Nephron progenitor cell (in vitro differentiated cells): Measurements from ENCODE around the gene CITED4.

ENCODE experiments used
- DNase-seq: peaks from one replicate; pipeline ENCODE4 v3.0.0; 2021
- H3K27ac Mint-ChIP-seq: 2 replicates; pipeline ENCODE4 v1.8.0; 2021; ENCODE audit warnings: mild to moderate bottlenecking, moderate library complexity, mixed read lengths
- H3K27me3 Mint-ChIP-seq: 2 replicates; pipeline ENCODE4 v1.8.0; 2021; ENCODE audit warnings: mild to moderate bottlenecking, low read depth, mixed read lengths; ENCODE audit not compliant: poor library complexity
- H3K36me3 Mint-ChIP-seq: 2 replicates; pipeline ENCODE4 v1.8.0; 2021; ENCODE audit warnings: low read depth, mixed read lengths
- H3K4me1 Mint-ChIP-seq: 2 replicates; pipeline ENCODE4 v1.8.0; 2021; ENCODE audit warnings: mixed read lengths
- H3K4me3 Mint-ChIP-seq: 2 replicates; pipeline ENCODE4 v1.8.0; 2021; ENCODE audit warnings: mild to moderate bottlenecking, moderate library complexity, mixed read lengths
- H3K9me3 Mint-ChIP-seq: 2 replicates; pipeline ENCODE4 v1.8.0; 2021; ENCODE audit warnings: mild to moderate bottlenecking, moderate library complexity, mixed read lengths
- CTCF ChIP-seq: fragments of 200-600 bp; sonication (generic); IDR thresholded peaks from 2 replicates; pipeline ENCODE4 v1.5.0; 2021; ENCODE audit warnings: antibody characterized with exemption

CITED4 gene

DNA sequence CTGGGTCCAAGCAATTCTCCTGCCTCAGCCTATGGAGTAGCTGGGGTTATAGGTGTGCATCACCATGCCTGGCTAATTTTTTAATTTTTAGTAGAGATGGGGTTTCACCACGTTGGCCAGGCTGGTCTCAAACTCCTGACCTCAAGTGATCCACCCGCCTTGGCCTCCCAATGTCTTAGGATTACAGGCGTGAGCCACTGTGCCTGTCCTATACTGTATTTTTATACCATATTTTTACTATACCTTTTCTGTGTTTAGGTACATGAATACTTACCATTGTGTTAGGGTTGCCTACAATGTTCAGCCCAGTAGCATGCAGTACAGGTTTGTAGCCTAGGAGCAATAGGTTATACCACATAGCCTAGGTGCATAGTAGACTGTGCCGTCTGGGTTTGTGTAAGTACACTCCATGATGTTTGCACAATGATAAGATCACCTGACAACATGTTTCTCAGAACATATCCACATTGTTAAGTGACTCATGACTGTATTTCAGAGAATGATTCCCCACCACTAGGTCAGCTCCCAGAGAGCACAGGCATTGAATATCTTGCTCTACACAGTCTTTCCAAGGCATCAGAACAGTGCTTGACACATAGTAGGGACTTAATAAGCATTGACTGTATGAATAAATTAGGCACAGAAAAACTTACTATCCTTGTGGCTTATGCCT, 6.0 kb upstream of the CITED4 start:
- H3K27me3 Mint-ChIP-seq = peaks cover 11% of the 10 kb centered on the region
- peaks cover 10% of the 10 kb centered on the region for H3K4me1 Mint-ChIP-seq
- no peak overlapping the region for H3K27ac Mint-ChIP-seq
- no peak for TF ChIP-seq CTCF
- DNase-seq = no peak
- H3K4me3 Mint-ChIP-seq = no peak overlapping the region
- H3K9me3 Mint-ChIP-seq = no peaks in the 10 kb centered on the region
- no peaks in the 10 kb centered on the region for H3K36me3 Mint-ChIP-seq

DNA sequence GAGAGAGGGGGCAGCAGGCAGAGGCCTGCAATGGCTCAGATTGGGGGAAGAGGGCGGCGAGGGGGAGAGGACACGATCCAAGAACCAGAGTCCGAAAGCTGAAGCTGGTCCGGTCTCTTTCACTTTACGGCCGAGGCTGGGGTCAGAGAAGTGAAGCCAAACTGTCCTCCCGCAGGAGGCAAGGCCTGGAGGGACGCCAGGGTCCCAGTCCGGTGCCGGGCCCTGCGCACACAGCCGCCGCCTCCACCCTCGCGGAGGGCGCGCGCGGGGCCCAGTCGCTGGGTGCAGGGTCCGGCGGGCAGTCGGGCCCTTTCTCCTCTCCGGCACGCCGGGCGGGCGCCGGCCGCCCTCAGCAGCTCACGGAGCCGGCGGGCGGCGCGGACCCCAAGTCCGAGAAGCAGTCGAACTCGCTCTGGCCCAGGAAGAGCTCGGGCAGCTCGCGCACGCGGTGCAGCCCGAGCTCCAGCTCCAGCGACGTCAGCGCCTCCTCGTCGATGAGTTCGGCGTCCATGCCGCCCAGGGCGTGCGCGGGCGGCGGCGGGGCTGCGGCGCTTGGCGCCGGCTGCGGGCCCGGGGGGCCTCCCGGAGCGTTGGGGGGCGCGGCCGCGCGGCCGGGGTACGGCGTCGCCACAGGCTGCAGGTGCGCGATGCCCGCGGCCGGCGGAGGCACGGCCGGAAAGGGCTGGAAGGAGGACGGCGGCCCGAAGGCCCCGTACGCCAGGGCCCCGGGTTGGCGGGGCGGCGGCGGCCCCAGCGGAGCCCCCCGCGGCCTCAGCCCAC, 749 bp downstream of the CITED4 start:
- Mint-ChIP-seq H3K4me1 (peaks cover 32% of the 10 kb centered on the region), H3K27ac (no peak overlapping the region), H3K27me3 (peaks cover 40% of the 10 kb centered on the region), H3K9me3 (no peaks in the 10 kb centered on the region), H3K4me3 (peak overlapping the region; percentile 85), H3K36me3 (no peaks in the 10 kb centered on the region)
- TF ChIP-seq CTCF = no peak
- peak; percentile 54 for DNase-seq

GRCh38 chr1:40860706-40861223, 1.4 kb downstream of the CITED4 start:
- H3K4me3 Mint-ChIP-seq = peak overlapping the region; percentile 85
- TF ChIP-seq CTCF = no peak
- no peaks in the 10 kb centered on the region for H3K9me3 Mint-ChIP-seq
- no peaks in the 10 kb centered on the region for H3K36me3 Mint-ChIP-seq
- peaks cover 32% of the 10 kb centered on the region for H3K4me1 Mint-ChIP-seq
- DNase-seq = no peak
- H3K27me3 Mint-ChIP-seq = peaks cover 40% of the 10 kb centered on the region
- no peak overlapping the region for H3K27ac Mint-ChIP-seq

DNA sequence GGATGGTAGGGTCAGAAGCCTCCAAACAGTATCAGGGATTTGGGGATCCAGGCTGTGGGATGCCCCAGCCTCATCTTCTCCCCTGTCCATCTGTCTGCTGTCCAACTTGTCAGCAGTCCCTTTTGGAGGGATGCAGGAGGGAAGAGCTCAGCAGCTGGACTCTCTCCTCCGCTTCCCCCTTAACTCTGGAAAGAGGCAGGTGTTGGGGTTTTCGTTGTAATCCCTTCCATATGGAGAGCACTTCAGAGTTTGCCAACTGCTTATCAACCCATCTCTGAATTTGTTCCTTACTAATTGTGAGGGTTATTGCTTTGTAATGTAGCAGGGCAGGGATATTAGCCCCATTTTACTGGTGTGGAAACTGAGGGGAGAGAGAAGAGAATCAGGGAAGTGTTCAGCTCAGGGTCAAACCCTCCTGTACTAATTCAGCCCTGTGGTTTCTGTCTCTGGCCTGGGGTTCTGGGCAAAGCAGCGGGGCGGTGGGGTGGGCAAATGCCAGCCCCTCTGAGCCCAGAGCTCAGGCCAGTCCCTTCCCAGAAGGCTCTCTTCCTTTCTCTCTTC, 3.2 kb downstream of the CITED4 start:
- H3K36me3 Mint-ChIP-seq = no peaks in the 10 kb centered on the region
- no peak for TF ChIP-seq CTCF
- no peak overlapping the region for H3K4me3 Mint-ChIP-seq
- no peak overlapping the region for H3K27ac Mint-ChIP-seq
- H3K4me1 Mint-ChIP-seq = peaks cover 28% of the 10 kb centered on the region
- no peak for DNase-seq
- no peaks in the 10 kb centered on the region for H3K9me3 Mint-ChIP-seq
- H3K27me3 Mint-ChIP-seq = peaks cover 40% of the 10 kb centered on the region

- Mint-ChIP-seq H3K4me1 (peaks cover 20% of the 10 kb centered on the region), H3K9me3 (no peaks in the 10 kb centered on the region), H3K27me3 (peaks cover 40% of the 10 kb centered on the region), H3K27ac (no peak overlapping the region), H3K36me3 (no peaks in the 10 kb centered on the region), H3K4me3 (no peak overlapping the region)
- no peak for DNase-seq
- TF ChIP-seq CTCF = no peak
Observed at GRCh38 chr1:40857737-40858136, 4.4 kb downstream of the CITED4 start.
